WERI-Rb-1 (cell line): Measurements from ENCODE around the gene GMDS.
A peak's percentile ranks its signal among the peaks of the same experiment; 100 is the strongest.

ENCODE experiments used
- DNase-seq: peaks from one replicate; pipeline ENCODE4 v3.0.0-alpha.2; 2020
- H3K27ac ChIP-seq: fragments of 250-450 bp; sonication (Bioruptor Pico); 2 replicates; pipeline ENCODE4 v1.5.1; 2020; ENCODE audit warnings: mild to moderate bottlenecking, moderate library complexity
- H3K27me3 ChIP-seq: fragments of 250-450 bp; sonication (Bioruptor Pico); 2 replicates; pipeline ENCODE4 v1.5.1; 2021; ENCODE audit warnings: mild to moderate bottlenecking, low read depth, moderate library complexity; ENCODE audit not compliant: insufficient read depth, severe bottlenecking
- H3K36me3 ChIP-seq: fragments of 250-450 bp; sonication (Bioruptor Pico); 2 replicates; pipeline ENCODE4 v1.5.1; 2020; ENCODE audit warnings: mild to moderate bottlenecking, moderate library complexity
- H3K4me3 ChIP-seq: 2 replicates; pipeline ENCODE4 v1.5.1; 2011; ENCODE audit warnings: low read depth, mild to moderate bottlenecking, control low read depth, low read length
- H3K9me3 ChIP-seq: fragments of 250-450 bp; sonication (Bioruptor Pico); 2 replicates; pipeline ENCODE4 v1.5.1; 2021; ENCODE audit warnings: mild to moderate bottlenecking, moderate library complexity; ENCODE audit not compliant: severe bottlenecking
- TF ChIP-seq, protein P1 (sequence below): IDR thresholded peaks from 2 replicates; pipeline ENCODE4 v1.5.1; 2011; ENCODE audit warnings: low read depth, mild to moderate bottlenecking, control low read depth, inconsistent platforms, low read length

GMDS gene

GRCh38 chr6:1605004-1605892, 640.2 kb downstream of the GMDS start:
- Histone ChIP-seq H3K27me3 (peaks cover 78% of the 10 kb centered on the region), H3K4me3 (peak overlapping the region; percentile 27), H3K36me3 (no peaks in the 10 kb centered on the region), H3K9me3 (no peaks in the 10 kb centered on the region), H3K27ac (no peak overlapping the region)
- TF ChIP-seq, protein P1, sequence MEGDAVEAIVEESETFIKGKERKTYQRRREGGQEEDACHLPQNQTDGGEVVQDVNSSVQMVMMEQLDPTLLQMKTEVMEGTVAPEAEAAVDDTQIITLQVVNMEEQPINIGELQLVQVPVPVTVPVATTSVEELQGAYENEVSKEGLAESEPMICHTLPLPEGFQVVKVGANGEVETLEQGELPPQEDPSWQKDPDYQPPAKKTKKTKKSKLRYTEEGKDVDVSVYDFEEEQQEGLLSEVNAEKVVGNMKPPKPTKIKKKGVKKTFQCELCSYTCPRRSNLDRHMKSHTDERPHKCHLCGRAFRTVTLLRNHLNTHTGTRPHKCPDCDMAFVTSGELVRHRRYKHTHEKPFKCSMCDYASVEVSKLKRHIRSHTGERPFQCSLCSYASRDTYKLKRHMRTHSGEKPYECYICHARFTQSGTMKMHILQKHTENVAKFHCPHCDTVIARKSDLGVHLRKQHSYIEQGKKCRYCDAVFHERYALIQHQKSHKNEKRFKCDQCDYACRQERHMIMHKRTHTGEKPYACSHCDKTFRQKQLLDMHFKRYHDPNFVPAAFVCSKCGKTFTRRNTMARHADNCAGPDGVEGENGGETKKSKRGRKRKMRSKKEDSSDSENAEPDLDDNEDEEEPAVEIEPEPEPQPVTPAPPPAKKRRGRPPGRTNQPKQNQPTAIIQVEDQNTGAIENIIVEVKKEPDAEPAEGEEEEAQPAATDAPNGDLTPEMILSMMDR, result no peak
- DNase-seq, result peak; percentile 23

DNA sequence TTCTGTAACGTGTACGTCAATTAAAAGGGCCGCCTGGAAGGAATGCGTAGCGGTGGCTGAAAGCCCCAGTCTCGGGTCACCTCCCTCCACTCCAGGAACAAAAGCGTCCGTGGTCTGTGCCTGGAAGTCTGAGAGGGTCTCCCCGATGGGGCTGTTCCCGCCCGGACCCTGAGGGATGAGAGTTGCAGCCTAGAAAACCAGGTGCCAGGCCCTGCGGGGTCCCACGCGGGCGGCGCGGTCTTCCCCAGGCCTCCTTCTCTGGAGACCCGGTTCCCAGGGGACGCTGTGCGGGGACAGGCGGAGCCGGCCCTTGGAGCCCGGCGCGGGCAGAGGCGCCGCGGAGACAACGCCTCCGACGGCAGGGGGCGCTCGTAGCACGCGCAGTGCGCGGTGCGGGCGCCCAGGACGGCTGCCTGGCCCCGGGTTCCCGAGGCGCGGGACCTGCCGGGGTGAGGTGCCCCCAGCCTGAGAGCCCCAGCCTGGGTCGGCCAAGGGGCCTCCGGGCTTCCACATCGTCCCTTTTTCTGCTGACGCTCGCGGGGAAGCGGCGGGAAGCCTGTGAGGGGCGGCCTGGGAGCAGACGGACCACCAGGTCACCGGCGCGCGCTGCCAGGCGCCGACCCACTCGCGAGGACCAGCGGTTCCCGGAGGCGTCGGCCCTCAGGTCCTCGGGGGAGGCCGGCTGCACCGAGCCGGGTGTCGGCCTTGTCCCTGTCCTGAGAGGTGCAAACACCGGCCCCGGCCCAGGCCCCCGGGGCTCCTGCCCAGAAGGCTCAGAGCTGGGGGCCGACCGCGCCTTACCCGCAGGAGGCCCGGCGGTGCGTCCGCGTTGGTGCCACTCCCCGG, 641.0 kb downstream of the GMDS start:
- TF ChIP-seq, protein P1, result peak; percentile 99
- peak; percentile 79 for DNase-seq
- H3K9me3 ChIP-seq, result no peaks in the 10 kb centered on the region
- no peak overlapping the region for H3K27ac ChIP-seq
- H3K27me3 ChIP-seq, result peaks cover 75% of the 10 kb centered on the region
- H3K36me3 ChIP-seq, result no peaks in the 10 kb centered on the region
- peak overlapping the region; percentile 27 for H3K4me3 ChIP-seq

DNA sequence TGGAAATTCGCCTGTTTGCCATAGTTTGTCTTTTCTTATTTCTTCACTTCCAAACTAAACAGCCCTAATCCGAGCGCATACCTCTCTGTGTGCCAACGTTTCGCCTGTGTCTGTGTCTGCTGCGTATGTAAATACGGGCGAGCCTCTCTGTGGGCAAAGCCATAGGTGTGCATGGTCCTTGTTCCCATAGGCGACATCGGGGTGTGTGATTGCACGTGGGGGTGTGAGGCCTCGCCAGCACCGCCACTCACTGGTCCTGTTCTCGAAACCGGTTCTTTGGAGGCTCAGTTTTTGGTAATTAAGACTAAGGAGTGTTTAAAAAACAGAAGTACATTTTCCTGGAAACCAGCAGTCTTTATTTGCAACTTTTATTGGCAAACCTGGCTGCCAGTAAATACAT, 641.7 kb downstream of the GMDS start:
- peaks cover 68% of the 10 kb centered on the region for H3K27me3 ChIP-seq
- H3K36me3 ChIP-seq, result no peaks in the 10 kb centered on the region
- no peak for DNase-seq
- H3K9me3 ChIP-seq, result no peaks in the 10 kb centered on the region
- no peak overlapping the region for H3K27ac ChIP-seq
- TF ChIP-seq, protein P1, result no peak
- no peak overlapping the region; the same call in 1 of the 2 replicates for H3K4me3 ChIP-seq

- no peaks in the 10 kb centered on the region for H3K9me3 ChIP-seq
- peaks cover 53% of the 10 kb centered on the region for H3K27me3 ChIP-seq
- TF ChIP-seq, protein P1, result no peak
- no peak overlapping the region for H3K27ac ChIP-seq
- H3K36me3 ChIP-seq, result no peaks in the 10 kb centered on the region
- DNase-seq, result no peak
- H3K4me3 ChIP-seq, result no peak overlapping the region
Observed at GRCh38 chr6:1602049-1602713, 643.2 kb downstream of the GMDS start.

- TF ChIP-seq, protein P1, result no peak
- H3K27ac ChIP-seq, result no peak overlapping the region
- no peaks in the 10 kb centered on the region for H3K36me3 ChIP-seq
- H3K4me3 ChIP-seq, result no peak overlapping the region
- H3K9me3 ChIP-seq, result no peaks in the 10 kb centered on the region
- DNase-seq, result peak; percentile 14
- peaks cover 45% of the 10 kb centered on the region for H3K27me3 ChIP-seq
Observed at GRCh38 chr6:1601158-1602048, 644.0 kb downstream of the GMDS start.
